ENCODE results near the gene PTH1R. TPM values are rescaled to one million over a fixed set of nuclear protein-coding genes. Genes with fewer than 3 reads are reported as not detected.

PTH1R gene
- total RNA-seq, 3 donors from 2014 or later, result not detected

DNA sequence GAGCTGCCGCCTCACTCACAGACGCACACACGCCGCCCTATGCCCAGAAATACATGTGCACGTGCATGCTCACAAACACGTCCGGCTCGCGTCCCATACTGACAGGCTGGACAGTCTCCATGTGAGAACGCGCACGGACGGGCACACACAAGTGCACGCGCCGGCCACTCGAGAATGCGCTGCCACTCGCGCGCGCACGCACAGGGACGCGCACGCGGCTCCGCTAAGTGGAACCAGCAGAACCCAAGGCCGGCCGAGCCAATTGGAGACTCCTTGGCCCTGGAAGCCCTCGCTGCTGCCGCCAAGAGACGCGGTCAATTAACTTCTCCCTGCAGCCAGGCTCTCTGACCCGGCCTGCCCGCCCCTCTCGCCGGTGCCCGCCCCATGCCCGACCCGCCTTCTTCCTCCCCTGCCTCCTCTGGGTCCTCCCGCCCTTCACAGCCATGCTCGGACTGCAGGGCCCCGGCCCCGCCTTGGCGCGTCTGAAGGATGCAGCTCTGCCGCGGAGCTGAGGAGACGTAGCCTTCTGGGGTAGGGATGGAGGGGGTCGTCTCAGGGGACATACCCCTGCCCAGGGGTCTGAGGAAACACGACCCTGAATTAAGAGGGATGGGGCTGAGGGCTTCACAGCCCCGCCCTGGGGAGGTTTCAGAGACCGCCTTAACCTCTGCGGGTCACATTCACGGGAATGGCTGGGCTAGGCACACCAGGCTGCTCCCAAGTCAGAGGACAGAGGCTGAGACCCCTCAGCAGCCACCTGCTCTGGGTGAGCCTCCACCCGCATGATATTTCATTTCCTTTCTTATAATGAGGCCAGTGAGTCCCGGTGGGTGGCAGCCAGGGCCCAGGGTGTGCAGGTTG lies 15.0 kb downstream of the PTH1R start:
- ATAC-seq (peak; percentile 39 to 49), DNase-seq (no peak)
- H3K9me3 Mint-ChIP-seq, result no peaks in the 10 kb centered on the region
- H3K27me3 Mint-ChIP-seq (ENCODE audit: low read depth), result peaks cover 39% of the 10 kb centered on the region
- H3K4me3 Mint-ChIP-seq, result peak overlapping the region; percentile 43
- H3K36me3 Mint-ChIP-seq (ENCODE audit: insufficient read depth), result no peaks in the 10 kb centered on the region
- peaks cover 9% of the 10 kb centered on the region for H3K4me1 Mint-ChIP-seq (ENCODE audit: low read depth)

DNA sequence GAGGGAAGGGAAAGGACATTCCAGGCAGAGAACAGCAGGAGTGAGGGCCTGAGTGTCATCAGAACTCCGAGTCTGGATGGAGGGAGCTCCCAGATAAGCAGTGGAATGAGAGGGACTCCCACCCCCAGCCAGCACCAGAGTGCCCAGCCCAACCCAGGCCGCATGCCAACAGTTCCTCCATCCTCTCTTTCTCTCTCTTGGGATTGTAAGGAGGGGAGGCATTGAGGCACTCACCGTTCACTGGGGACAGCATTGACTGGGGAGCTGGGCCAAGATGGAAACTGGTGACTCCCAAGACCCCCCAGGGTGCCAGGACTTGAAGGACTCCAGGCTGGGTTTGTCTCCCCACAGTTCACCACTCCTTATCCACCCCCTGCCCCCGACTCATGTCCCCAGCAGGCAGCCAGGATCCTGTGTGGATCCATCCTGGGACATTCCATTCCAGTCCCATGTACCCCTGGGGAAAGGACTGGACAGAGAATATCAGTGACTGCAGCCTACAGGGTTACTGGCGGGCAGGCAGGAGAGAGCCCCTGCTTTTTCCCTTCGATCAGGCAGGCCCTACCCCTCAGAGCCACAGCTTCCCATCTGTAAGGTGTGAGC lies 15.7 kb downstream of the PTH1R start:
- Mint-ChIP-seq H3K4me3 (no peak overlapping the region), H3K27me3 (ENCODE audit: low read depth) (peaks cover 45% of the 10 kb centered on the region), H3K36me3 (ENCODE audit: insufficient read depth) (no peaks in the 10 kb centered on the region), H3K4me1 (ENCODE audit: low read depth) (peaks cover 9% of the 10 kb centered on the region), H3K9me3 (no peaks in the 10 kb centered on the region)
- ATAC-seq (no peak), DNase-seq (no peak)

- H3K27me3 Mint-ChIP-seq (ENCODE audit: low read depth), result peaks cover 48% of the 10 kb centered on the region
These were observed 16.2 kb downstream of the PTH1R start for GRCh38 chr3:46893763-46894162.

DNA sequence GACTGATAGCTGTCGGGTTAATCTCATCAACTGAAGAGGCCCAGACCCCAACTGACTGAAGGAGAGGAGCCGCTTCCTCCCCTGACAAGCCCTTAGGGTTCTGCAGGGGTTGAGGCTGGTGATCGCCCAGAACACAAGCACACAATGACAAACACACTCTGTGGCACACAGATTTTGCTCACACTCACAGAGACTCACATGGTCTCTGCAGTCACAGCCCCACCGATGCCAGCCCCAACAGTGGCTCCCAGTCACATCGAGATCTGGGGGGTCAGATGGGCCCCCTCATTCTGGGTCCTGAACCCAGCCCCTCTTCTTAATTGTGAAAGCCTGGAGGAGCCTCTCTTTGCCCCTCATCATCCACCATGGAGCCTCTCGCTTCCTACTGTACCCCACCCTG lies 16.7 kb downstream of the PTH1R start:
- peaks cover 52% of the 10 kb centered on the region for H3K27me3 Mint-ChIP-seq (ENCODE audit: low read depth)
- H3K4me3 Mint-ChIP-seq, result no peak overlapping the region

More at GRCh38 chr3:46893763-46894162, 16.2 kb downstream of the PTH1R start:
- no peaks in the 10 kb centered on the region for H3K36me3 Mint-ChIP-seq (ENCODE audit: insufficient read depth)
- DNase-seq, result no peak
- H3K4me1 Mint-ChIP-seq (ENCODE audit: low read depth), result peaks cover 9% of the 10 kb centered on the region
- no peak for ATAC-seq
- no peak overlapping the region for H3K4me3 Mint-ChIP-seq
- no peaks in the 10 kb centered on the region for H3K9me3 Mint-ChIP-seq

DNA sequence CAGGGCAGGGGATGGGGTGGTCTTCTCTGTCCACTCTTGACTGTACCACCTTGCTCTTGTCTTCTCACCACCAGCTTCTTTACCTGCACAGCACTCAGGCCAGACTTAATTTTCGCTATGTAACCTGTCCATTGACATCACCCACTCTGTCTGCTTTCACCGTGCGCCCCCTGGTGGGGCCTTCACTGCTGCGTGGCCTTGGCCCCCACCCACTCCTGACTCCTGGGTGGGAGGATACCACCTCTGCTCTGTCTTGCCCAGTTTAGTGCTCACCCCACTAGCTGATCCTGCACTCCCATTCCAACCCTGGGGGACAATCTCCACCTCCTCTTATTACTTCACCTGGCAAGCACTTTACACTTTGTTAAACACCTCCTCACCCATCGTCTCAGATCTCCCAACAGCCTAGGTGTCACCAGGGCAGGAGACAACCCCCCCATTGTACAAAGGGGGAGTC lies 17.7 kb downstream of the PTH1R start:
- H3K4me1 Mint-ChIP-seq (ENCODE audit: low read depth), result peaks cover 12% of the 10 kb centered on the region
- H3K9me3 Mint-ChIP-seq, result no peaks in the 10 kb centered on the region
- H3K27me3 Mint-ChIP-seq (ENCODE audit: low read depth), result peaks cover 50% of the 10 kb centered on the region
- DNase-seq (peak; percentile 80), ATAC-seq (peak; percentile 68 to 74)
- no peaks in the 10 kb centered on the region for H3K36me3 Mint-ChIP-seq (ENCODE audit: insufficient read depth)
- H3K4me3 Mint-ChIP-seq, result no peak overlapping the region

More for the DNA sequence above, 16.7 kb downstream of the PTH1R start:
- ATAC-seq (no peak), DNase-seq (no peak)
- no peaks in the 10 kb centered on the region for H3K36me3 Mint-ChIP-seq (ENCODE audit: insufficient read depth)
- H3K9me3 Mint-ChIP-seq, result no peaks in the 10 kb centered on the region
- peaks cover 12% of the 10 kb centered on the region for H3K4me1 Mint-ChIP-seq (ENCODE audit: low read depth)

DNA sequence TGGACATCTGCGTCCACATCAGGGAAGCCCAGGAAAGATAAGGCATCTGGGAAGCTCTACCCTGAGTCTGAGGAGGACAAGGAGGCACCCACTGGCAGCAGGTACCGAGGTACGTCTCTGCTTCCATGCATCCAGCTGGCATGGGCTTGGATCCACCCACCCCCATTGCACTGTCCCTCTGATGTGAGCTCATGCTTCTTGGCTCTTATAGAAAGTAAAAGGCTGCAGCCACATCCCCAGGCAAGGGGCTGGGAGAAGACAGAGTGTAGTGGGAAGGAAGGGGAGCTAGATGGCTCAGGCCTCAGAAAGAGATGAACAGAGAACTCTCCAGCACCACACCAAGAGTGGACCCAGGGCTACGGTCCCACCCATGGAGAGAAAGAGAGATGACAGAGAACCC lies 18.2 kb downstream of the PTH1R start:
- peaks cover 12% of the 10 kb centered on the region for H3K4me1 Mint-ChIP-seq (ENCODE audit: low read depth)

GRCh38 chr3:46896386-46896785 lies 18.9 kb downstream of the PTH1R start:
- Mint-ChIP-seq H3K9me3 (no peaks in the 10 kb centered on the region), H3K4me1 (ENCODE audit: low read depth) (peaks cover 12% of the 10 kb centered on the region), H3K36me3 (ENCODE audit: insufficient read depth) (no peaks in the 10 kb centered on the region), H3K27me3 (ENCODE audit: low read depth) (peaks cover 41% of the 10 kb centered on the region), H3K4me3 (no peak overlapping the region)
- ATAC-seq (no peak), DNase-seq (no peak)

More for the DNA sequence above, 18.2 kb downstream of the PTH1R start:
- Mint-ChIP-seq H3K36me3 (ENCODE audit: insufficient read depth) (no peaks in the 10 kb centered on the region), H3K27me3 (ENCODE audit: low read depth) (peaks cover 46% of the 10 kb centered on the region), H3K4me3 (no peak overlapping the region), H3K9me3 (no peaks in the 10 kb centered on the region)
- no peak for DNase-seq
- ATAC-seq, result no peak

DNA sequence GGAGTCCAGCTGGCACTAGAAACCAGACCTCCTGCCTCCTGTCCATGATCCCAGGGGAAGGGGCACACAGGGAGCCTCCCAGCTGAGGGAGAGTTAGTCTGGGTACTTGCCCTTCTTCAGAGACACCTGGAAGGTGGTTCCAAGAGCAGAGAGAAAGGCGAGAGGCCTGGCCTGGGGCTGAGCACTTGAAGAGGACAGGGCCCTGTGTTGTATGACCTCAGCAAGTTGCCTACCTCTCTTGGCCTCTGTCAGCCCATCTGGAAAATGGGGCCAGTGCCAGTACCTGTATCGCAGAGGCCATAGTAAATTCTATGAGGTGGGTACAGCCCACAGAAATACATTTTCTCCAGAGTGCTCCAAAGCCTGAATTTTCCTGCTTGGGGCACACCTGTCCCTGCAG lies 19.5 kb downstream of the PTH1R start:
- ATAC-seq (no peak), DNase-seq (no peak)
- Mint-ChIP-seq H3K9me3 (no peaks in the 10 kb centered on the region), H3K4me1 (ENCODE audit: low read depth) (peaks cover 12% of the 10 kb centered on the region), H3K4me3 (no peak overlapping the region), H3K36me3 (ENCODE audit: insufficient read depth) (no peaks in the 10 kb centered on the region), H3K27me3 (ENCODE audit: low read depth) (peaks cover 35% of the 10 kb centered on the region)

GRCh38 chr3:46897829-46898320 lies 20.4 kb downstream of the PTH1R start:
- peaks cover 9% of the 10 kb centered on the region for H3K4me1 Mint-ChIP-seq (ENCODE audit: low read depth)
- DNase-seq (no peak), ATAC-seq (no peak)
- no peaks in the 10 kb centered on the region for H3K36me3 Mint-ChIP-seq (ENCODE audit: insufficient read depth)
- H3K9me3 Mint-ChIP-seq, result no peaks in the 10 kb centered on the region
- no peak overlapping the region for H3K4me3 Mint-ChIP-seq
- H3K27me3 Mint-ChIP-seq (ENCODE audit: low read depth), result peaks cover 27% of the 10 kb centered on the region

DNA sequence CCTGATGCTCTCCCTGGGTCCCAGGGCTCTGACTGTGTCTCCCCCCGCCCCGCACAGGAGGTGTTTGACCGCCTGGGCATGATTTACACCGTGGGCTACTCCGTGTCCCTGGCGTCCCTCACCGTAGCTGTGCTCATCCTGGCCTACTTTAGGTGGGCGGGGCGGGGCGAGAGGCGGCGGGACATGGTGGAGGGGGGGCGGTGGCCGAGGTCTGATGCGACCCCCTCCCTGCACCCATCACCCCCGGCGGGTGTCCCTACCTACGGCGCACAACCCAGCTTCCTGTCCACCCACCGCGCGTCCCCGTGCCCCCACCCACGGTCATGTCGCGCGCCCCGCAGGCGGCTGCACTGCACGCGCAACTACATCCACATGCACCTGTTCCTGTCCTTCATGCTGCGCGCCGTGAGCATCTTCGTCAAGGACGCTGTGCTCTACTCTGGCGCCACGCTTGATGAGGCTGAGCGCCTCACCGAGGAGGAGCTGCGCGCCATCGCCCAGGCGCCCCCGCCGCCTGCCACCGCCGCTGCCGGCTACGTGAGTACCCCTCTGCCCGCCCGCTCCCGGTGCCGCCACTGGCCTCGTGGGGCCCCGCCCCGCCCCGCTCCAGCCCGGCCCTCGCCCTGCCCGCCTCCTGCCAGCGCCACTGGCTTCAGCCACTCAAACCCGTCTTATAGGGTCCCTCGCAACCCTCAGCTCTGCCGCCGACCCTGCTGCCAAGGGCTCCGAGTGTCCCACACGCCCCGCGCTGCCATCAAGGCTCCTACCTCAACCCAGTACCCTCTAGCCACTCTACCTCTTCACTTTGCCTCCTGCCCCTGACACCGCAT lies 21.0 kb downstream of the PTH1R start:
- ATAC-seq (peak; percentile 8 to 36), DNase-seq (no peak)
- H3K9me3 Mint-ChIP-seq, result no peaks in the 10 kb centered on the region
- peaks cover 22% of the 10 kb centered on the region for H3K27me3 Mint-ChIP-seq (ENCODE audit: low read depth)
- H3K4me1 Mint-ChIP-seq (ENCODE audit: low read depth), result peaks cover 10% of the 10 kb centered on the region
- no peaks in the 10 kb centered on the region for H3K36me3 Mint-ChIP-seq (ENCODE audit: insufficient read depth)
- H3K4me3 Mint-ChIP-seq, result no peak overlapping the region

GRCh38 chr3:46899151-46900006 lies 21.9 kb downstream of the PTH1R start:
- Mint-ChIP-seq H3K4me3 (no peak overlapping the region), H3K9me3 (no peaks in the 10 kb centered on the region), H3K4me1 (ENCODE audit: low read depth) (peaks cover 10% of the 10 kb centered on the region), H3K36me3 (ENCODE audit: insufficient read depth) (no peaks in the 10 kb centered on the region), H3K27me3 (ENCODE audit: low read depth) (peaks cover 15% of the 10 kb centered on the region)
- ATAC-seq, result no peak
- no peak for DNase-seq

- Mint-ChIP-seq H3K27me3 (ENCODE audit: low read depth) (peaks cover 14% of the 10 kb centered on the region), H3K4me3 (no peak overlapping the region), H3K4me1 (ENCODE audit: low read depth) (peaks cover 10% of the 10 kb centered on the region), H3K9me3 (no peaks in the 10 kb centered on the region), H3K36me3 (ENCODE audit: insufficient read depth) (no peaks in the 10 kb centered on the region)
- DNase-seq, result no peak
- no peak for ATAC-seq
These were observed 22.4 kb downstream of the PTH1R start for GRCh38 chr3:46900007-46900292.

DNA sequence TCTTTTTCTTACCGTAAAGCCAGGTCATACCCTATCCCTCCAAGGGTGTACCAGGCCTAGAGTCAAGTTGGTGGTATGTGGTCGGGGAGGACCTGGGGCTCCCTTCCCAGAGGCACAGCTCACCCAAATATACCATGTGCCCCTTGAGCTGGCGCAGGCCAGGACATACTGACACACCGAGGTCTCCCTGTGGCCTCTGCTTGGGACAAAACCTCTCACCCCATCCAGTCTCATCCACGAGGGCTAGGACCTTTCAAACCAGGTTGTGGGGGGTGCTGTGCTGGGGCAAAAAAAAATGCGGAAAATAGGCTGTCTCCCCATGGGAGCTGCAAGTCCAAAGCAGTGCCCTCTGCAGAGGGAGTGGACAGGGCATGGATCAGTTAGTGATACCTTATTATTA lies 22.8 kb downstream of the PTH1R start:
- ATAC-seq, result no peak
- peaks cover 7% of the 10 kb centered on the region for H3K4me1 Mint-ChIP-seq (ENCODE audit: low read depth)
- H3K9me3 Mint-ChIP-seq, result no peaks in the 10 kb centered on the region
- H3K4me3 Mint-ChIP-seq, result no peak overlapping the region
- peaks cover 14% of the 10 kb centered on the region for H3K27me3 Mint-ChIP-seq (ENCODE audit: low read depth)
- no peak for DNase-seq
- H3K36me3 Mint-ChIP-seq (ENCODE audit: insufficient read depth), result no peaks in the 10 kb centered on the region
